H1 (cell line): ENCODE measurements around the gene CHSY1. TPM values are rescaled to one million over a fixed set of nuclear protein-coding genes. Genes with fewer than 3 reads are reported as not detected.

Experiments used
- CTCF ChIA-PET: fragments of 300-600 bp; sonication (Branson Sonifier 250); formaldehyde crosslinking; loops from one replicate; lab custom pipeline; 2021; ENCODE audit not compliant: partially characterized antibody; lab: Charles Lee
- POLR2A ChIA-PET: fragments of 300-600 bp; sonication (Branson Sonifier 250); formaldehyde crosslinking; loops from one replicate; lab custom pipeline; 2021; ENCODE audit warnings: inconsistent platforms; ENCODE audit not compliant: partially characterized antibody; lab: Charles Lee
- DNase-seq, 2 experiments: peaks; one replicate each; pipeline versions ENCODE4 v3.0.0 to v3.0.0-alpha.2; 2010 to 2022; ENCODE audit warnings: low spot score in 2 of 2, low read depth in 1 of 2, mixed read lengths in 1 of 2
- FAIRE-seq: peaks from 2 replicates; lab custom pipeline; 2011; peaks lifted over from hg19 to GRCh38; lab: Jason Lieb, UNC
- H2AFZ ChIP-seq: 2 replicates; pipeline ENCODE4 v1.8.1; 2012; ENCODE audit warnings: low read length, inconsistent platforms
- H2AK5ac ChIP-seq: 2 replicates; pipeline ENCODE4 v1.6.1; 2013; ENCODE audit warnings: low read depth, low read length
- H2BK120ac ChIP-seq: replicated peaks from 2 replicates; pipeline ENCODE3; 2013; ENCODE audit warnings: low read depth, low read length, inconsistent platforms
- H2BK12ac ChIP-seq: 2 replicates; pipeline ENCODE4 v1.6.1; 2013; ENCODE audit warnings: low read depth, low read length
- H2BK15ac ChIP-seq: 2 replicates; pipeline ENCODE4 v1.6.1; 2013; ENCODE audit warnings: low read length
- H2BK20ac ChIP-seq: 2 replicates; pipeline ENCODE4 v1.6.1; 2013; ENCODE audit warnings: low read length
- H2BK5ac ChIP-seq: 2 replicates; pipeline ENCODE4 v1.6.1; 2013; ENCODE audit warnings: low read depth, low read length
- H3K14ac ChIP-seq: 2 replicates; pipeline ENCODE4 v1.6.1; 2013; ENCODE audit warnings: inconsistent platforms; ENCODE audit not compliant: insufficient read length
- H3K18ac ChIP-seq: 2 replicates; pipeline ENCODE4 v1.6.1; 2013; ENCODE audit warnings: low read length; ENCODE audit errors: extremely low read depth
- H3K23ac ChIP-seq: 2 replicates; pipeline ENCODE4 v1.6.1; 2013; ENCODE audit warnings: inconsistent platforms; ENCODE audit not compliant: insufficient read length
- H3K23me2 ChIP-seq: 2 replicates; pipeline ENCODE4 v1.6.1; 2013; ENCODE audit warnings: low read depth, low read length
- H3K27ac ChIP-seq: 2 replicates; pipeline ENCODE4 v1.6.1; 2011; ENCODE audit warnings: low read depth, low read length, inconsistent platforms
- H3K27me3 ChIP-seq, 4 experiments: replicated peaks in 1 of 4; 1 replicate in 1 of 4; 2 replicates in 3 of 4; pipeline versions ENCODE4 v1.6.1 to v1.8.1; 2011 to 2013; ENCODE audit warnings: low read length in 3 of 4, mild to moderate bottlenecking in 3 of 4, inconsistent platforms in 2 of 4, mixed read lengths in 2 of 4, moderate library complexity in 1 of 4; ENCODE audit not compliant: control insufficient read depth in 3 of 4, insufficient read depth in 3 of 4; ENCODE audit errors: extremely low read depth in 1 of 4
- H3K36me3 ChIP-seq, 4 experiments: 2 replicates each; pipeline versions ENCODE4 v1.6.1 to v1.8.1; 2011 to 2013; ENCODE audit warnings: mild to moderate bottlenecking in 4 of 4, low read length in 3 of 4, moderate library complexity in 2 of 4, control low read depth in 1 of 4, inconsistent platforms in 1 of 4; ENCODE audit not compliant: insufficient read depth in 4 of 4, control insufficient read depth in 2 of 4
- H3K4ac ChIP-seq: replicated peaks from 2 replicates; pipeline ENCODE3; 2013; ENCODE audit warnings: low read length, low read depth, mixed read lengths, inconsistent platforms; ENCODE audit not compliant: insufficient read length
- H3K4me1 ChIP-seq, 4 experiments: replicated peaks in 1 of 4; 1 replicate in 1 of 4; 2 replicates in 3 of 4; pipeline versions ENCODE4 v1.6.1 to v1.8.1; 2011 to 2013; ENCODE audit warnings: low read length in 3 of 4, inconsistent platforms in 2 of 4, mixed read lengths in 1 of 4; ENCODE audit not compliant: insufficient read depth in 4 of 4, control insufficient read depth in 3 of 4
- H3K4me2 ChIP-seq, 2 experiments: 2 replicates each; pipeline versions ENCODE4 v1.6.1 to v1.8.1; 2011 to 2013; ENCODE audit warnings: low read depth in 2 of 2, low read length in 2 of 2, control low read depth in 1 of 2, inconsistent platforms in 1 of 2, mild to moderate bottlenecking in 1 of 2; ENCODE audit not compliant: insufficient read depth in 1 of 2
- H3K4me3 ChIP-seq, 4 experiments: fragments of 200-600, 300-600 bp in 1 of 4; sonication (generic), shearing (Covaris generic), sonication (Bioruptor Twin) in 1 of 4; 2 replicates each; pipeline versions ENCODE4 v1.5.1 to v1.8.1; 2011 to 2016; ENCODE audit warnings: low read length in 4 of 4, low read depth in 3 of 4, control low read depth in 2 of 4, inconsistent platforms in 2 of 4, mild to moderate bottlenecking in 2 of 4, mixed read lengths in 1 of 4, moderate library complexity in 1 of 4; ENCODE audit not compliant: insufficient read depth in 2 of 4; ENCODE audit errors: extremely low read depth in 1 of 4
- H3K56ac ChIP-seq: replicated peaks from 2 replicates; pipeline ENCODE3; 2013; ENCODE audit warnings: low read depth, mild to moderate bottlenecking, mixed read lengths, low read length, inconsistent platforms; ENCODE audit not compliant: insufficient read length
- H3K79me1 ChIP-seq: 2 replicates; pipeline ENCODE4 v1.6.1; 2013; ENCODE audit warnings: low read depth, low read length, control low read depth
- H3K79me2 ChIP-seq, 2 experiments: 2 replicates each; pipeline versions ENCODE4 v1.6.1 to v1.8.1; 2012 to 2013; ENCODE audit warnings: low read length in 2 of 2, mild to moderate bottlenecking in 2 of 2, inconsistent platforms in 1 of 2; ENCODE audit not compliant: insufficient read depth in 2 of 2, control insufficient read depth in 1 of 2
- H3K9ac ChIP-seq, 4 experiments: replicated peaks in 1 of 4; 1 replicate in 1 of 4; 2 replicates in 3 of 4; pipeline versions ENCODE4 v1.6.1 to v1.8.1; 2011 to 2013; ENCODE audit warnings: low read depth in 3 of 4, low read length in 3 of 4, control low read depth in 2 of 4, mild to moderate bottlenecking in 2 of 4, moderate library complexity in 2 of 4, inconsistent platforms in 1 of 4; ENCODE audit errors: extremely low read depth in 1 of 4
- H3K9me3 ChIP-seq, 2 experiments: 2 replicates each; pipeline versions ENCODE4 v1.6.1 to v1.8.1; 2012 to 2013; ENCODE audit warnings: mild to moderate bottlenecking in 2 of 2, moderate library complexity in 2 of 2, control low read depth in 1 of 2, inconsistent platforms in 1 of 2, low read depth in 1 of 2, low read length in 1 of 2, mixed read lengths in 1 of 2; ENCODE audit not compliant: insufficient read depth in 2 of 2
- H4K20me1 ChIP-seq, 2 experiments: replicated peaks in 1 of 2; 2 replicates each; pipeline versions ENCODE3 to v1.8.1; 2011 to 2013; ENCODE audit warnings: inconsistent platforms in 2 of 2, low read length in 2 of 2, mild to moderate bottlenecking in 1 of 2; ENCODE audit not compliant: insufficient read depth in 2 of 2, control insufficient read depth in 1 of 2
- H4K5ac ChIP-seq: 2 replicates; pipeline ENCODE4 v1.6.1; 2013; ENCODE audit warnings: low read length, low read depth, mixed read lengths, inconsistent platforms; ENCODE audit not compliant: insufficient read length
- H4K8ac ChIP-seq: 2 replicates; pipeline ENCODE4 v1.8.0; 2013; ENCODE audit warnings: mild to moderate bottlenecking, moderate library complexity, low read length, inconsistent platforms; ENCODE audit not compliant: insufficient read depth; ENCODE audit errors: extremely low read depth
- H4K91ac ChIP-seq: replicated peaks from 2 replicates; pipeline ENCODE3; 2013; ENCODE audit warnings: low read length, mixed read lengths, inconsistent platforms; ENCODE audit not compliant: insufficient read length
- EP300 ChIP-seq, 2 experiments: IDR thresholded peaks; 1 replicate in 1 of 2; 2 replicates in 1 of 2; pipeline ENCODE4 v1.6.1; 2011 to 2012; ENCODE audit warnings: low read depth in 2 of 2, low read length in 2 of 2, mild to moderate bottlenecking in 2 of 2, borderline replicate concordance in 1 of 2, inconsistent platforms in 1 of 2, moderate library complexity in 1 of 2
- RFX5 ChIP-seq: IDR thresholded peaks from 2 replicates; pipeline ENCODE4 v1.6.1; 2011; ENCODE audit warnings: low read depth, low read length, improper control_type of control experiment, borderline replicate concordance
- WGBS, 2 experiments: shearing (Covaris generic) in 1 of 2; methylation state at CpG; one replicate each; pipeline versions ENCODE4 v1.1.6 to v1.1.7; 2013 to 2015; ENCODE audit warnings: low lambda C conversion rate in 2 of 2, mixed read lengths in 2 of 2, inconsistent platforms in 1 of 2, low coverage in 1 of 2, missing lambda C conversion rate in 1 of 2; ENCODE audit not compliant: insufficient replicate concordance in 2 of 2, insufficient coverage in 1 of 2, insufficient read length in 1 of 2; ENCODE audit errors: extremely low coverage in 1 of 2, missing lambda C conversion rate in 1 of 2; 5-methylcytosine and 5-hydroxymethylcytosine counted together
- polyA plus RNA-seq, 7 experiments: library from polyadenylated mRNA; depleted of rRNA in 3 of 7; stranded (reverse) in 5 of 7; unstranded in 2 of 7; fragments of >200 nt in 5 of 7; fragments of 200-250 nt in 2 of 7; gene quantifications; 1 replicate in 5 of 7; 2 replicates in 1 of 7; 4 replicates in 1 of 7; pipeline versions ENCODE4 v1.2.1 to v1.2.3, GENCODE V29; 2011 to 2013; ENCODE audit warnings: missing spikeins in 2 of 7, mixed read lengths in 2 of 7
- total RNA-seq: library from RNA; stranded (reverse); fragmentation: NEBNext Ultra II Directional; extraction: Animal tissue kit (Norgen Biotek cat#: 25700); gene quantifications from 2 replicates; pipeline ENCODE4 v1.2.1, GENCODE V29; 2021

CHSY1 gene
- total and polyA plus RNA-seq, 2 of the 8 experiments (the other 6 are each of a cell fraction or from before 2014, with no cell fraction given): 24.9 to 60.7 TPM

DNA sequence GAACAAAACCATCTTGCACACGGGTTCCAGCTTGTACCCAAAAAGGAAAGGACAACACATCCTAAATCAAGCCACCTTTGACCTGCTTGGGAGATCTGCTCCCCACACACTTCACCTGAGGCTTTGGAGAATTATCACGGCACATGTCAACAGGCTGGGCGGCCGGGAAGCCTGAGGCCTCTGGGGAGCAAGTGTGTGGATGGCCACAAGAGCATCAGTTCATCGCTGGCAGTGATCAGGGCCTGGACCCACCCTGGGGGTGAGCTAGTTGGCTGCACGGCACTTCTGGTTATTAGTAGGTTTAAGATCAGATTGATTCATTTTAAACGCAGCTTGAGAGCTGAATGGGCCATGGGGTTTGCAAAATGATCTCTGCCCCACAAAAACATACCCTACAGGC, 108.5 kb downstream of the CHSY1 start:
- Histone ChIP-seq H2AFZ (no peak overlapping the region), H2BK5ac (no peak overlapping the region), H3K4me3 (no peak overlapping the region), H3K79me2 (no peaks in the 10 kb centered on the region), H3K9ac (no peak overlapping the region), H3K4ac (no peak overlapping the region), H3K23me2 (peaks cover 10% of the 10 kb centered on the region), H3K27me3 (no peaks in the 10 kb centered on the region; a peak in 2 of 7 replicates), H3K23ac (no peak overlapping the region), H4K20me1 (peaks cover 0 to 2% of the 10 kb centered on the region in 2 experiments), H4K91ac (no peak overlapping the region), H3K18ac (no peak overlapping the region), H3K79me1 (no peaks in the 10 kb centered on the region), H2BK12ac (no peak overlapping the region), H3K4me1 (peaks cover 0 to 5% (median 0%) of the 10 kb centered on the region in 4 experiments; a peak in 1 of 7 replicates), H2BK120ac (no peak overlapping the region), H4K5ac (no peak overlapping the region), H3K9me3 (no peaks in the 10 kb centered on the region), H2BK20ac (no peak overlapping the region), H3K36me3 (no peaks in the 10 kb centered on the region), H3K27ac (no peak overlapping the region), H3K14ac (no peak overlapping the region), H3K56ac (no peak overlapping the region), H3K4me2 (no peak overlapping the region), H2BK15ac (no peak overlapping the region), H2AK5ac (no peak overlapping the region), H4K8ac (no peak overlapping the region)
- DNase-seq (no peak), FAIRE-seq (no peak)
- POLR2A ChIA-PET: interaction anchor here (0.7 kb wide), 1 partner anchor 109 kb away, joined by 6 read pairs; the partner anchor contains the start of gene CHSY1
- CTCF ChIA-PET: interaction anchor here (0.8 to 12.8 kb wide), 12 partner anchors 9 to 135 kb away, joined by 3 to 128 read pairs (median 4); no protein-coding TSS in a partner anchor
- 92% methylated on average over 7 of the region's 7 CpGs; no CpG with 5 or more reads in 1 of the 2 experiments for WGBS, 2 experiments
- no peak for TF ChIP-seq RFX5
- TF ChIP-seq EP300 (IDR thresholded peaks at IDR 0.05; ENCODE audit: borderline replicate concordance in 1 of 2, low read depth in 2 of 2, low read length in 2 of 2): no peak
